CD4-positive, alpha-beta T cell treated with Interleukin-6 at 100 ng/mL for 8 hours (primary cell): ENCODE data around the gene DIAPH1.

Experiments used
- DNase-seq: peaks from one replicate; pipeline ENCODE4 v3.0.0-alpha.2; 2020; ENCODE audit warnings: mixed read lengths, low spot score

The DIAPH1 gene

GRCh38 chr5:141519605-141520565 is 98.9 kb downstream of the DIAPH1 start:
- DNase-seq = no peak

DNA sequence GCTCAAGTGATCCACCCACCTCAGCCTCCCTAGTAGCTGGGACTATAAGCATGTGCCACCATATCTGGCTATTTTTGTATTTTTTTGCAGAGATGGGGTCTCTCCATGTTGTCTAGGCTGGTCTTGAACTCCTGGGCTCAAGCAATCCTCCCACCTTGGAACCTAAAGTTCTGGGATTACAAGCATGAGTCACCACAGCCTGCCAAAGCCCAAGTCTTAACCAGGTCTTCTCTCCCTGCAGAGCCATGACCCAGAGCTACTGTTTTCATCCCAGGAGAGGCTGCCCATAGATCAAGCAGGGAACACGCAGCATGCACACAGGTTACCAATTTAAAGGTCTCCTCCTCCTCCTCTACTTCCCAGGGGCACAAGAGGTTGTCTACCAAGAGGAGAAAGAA is 100.2 kb downstream of the DIAPH1 start:
- no peak for DNase-seq

DNA sequence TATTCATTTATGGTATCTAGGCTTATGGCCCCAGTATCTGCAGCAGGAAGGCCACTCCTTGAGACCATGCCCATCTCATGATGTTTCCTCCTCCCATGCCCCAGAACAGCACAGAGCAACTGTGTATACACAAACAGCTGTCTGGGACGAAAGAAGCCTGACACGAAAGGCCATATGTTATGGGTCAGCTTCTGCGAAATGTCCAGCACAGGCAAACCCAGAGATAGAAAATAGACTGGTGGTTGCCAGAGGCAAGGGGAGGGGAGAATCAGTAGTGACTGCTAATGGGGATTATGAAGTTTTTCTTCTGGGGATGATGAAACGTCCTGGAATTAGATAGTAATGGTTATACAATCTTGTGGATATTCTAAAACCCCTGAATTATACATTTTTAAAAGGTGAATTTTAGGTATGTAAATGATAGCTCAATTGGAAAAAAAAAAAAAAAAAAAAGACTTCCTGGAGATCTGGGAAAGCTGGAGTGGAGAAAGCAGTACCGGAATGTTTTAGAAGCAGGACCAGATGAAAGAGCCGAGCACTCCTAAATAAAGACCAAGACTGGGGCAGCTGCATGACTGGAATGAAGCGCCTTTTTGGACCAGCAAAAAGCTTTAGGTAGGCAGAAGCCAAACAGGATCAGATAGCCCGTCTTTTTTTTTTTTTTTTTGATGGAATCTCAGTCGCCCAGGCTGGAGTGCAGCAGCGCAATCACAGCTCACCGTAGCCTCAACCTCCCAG is 100.8 kb downstream of the DIAPH1 start:
- no peak for DNase-seq

- DNase-seq = no peak
Observed at GRCh38 chr5:141517312-141517711, 101.5 kb downstream of the DIAPH1 start.

- DNase-seq = no peak
Observed at GRCh38 chr5:141516672-141517025, 102.2 kb downstream of the DIAPH1 start.

DNA sequence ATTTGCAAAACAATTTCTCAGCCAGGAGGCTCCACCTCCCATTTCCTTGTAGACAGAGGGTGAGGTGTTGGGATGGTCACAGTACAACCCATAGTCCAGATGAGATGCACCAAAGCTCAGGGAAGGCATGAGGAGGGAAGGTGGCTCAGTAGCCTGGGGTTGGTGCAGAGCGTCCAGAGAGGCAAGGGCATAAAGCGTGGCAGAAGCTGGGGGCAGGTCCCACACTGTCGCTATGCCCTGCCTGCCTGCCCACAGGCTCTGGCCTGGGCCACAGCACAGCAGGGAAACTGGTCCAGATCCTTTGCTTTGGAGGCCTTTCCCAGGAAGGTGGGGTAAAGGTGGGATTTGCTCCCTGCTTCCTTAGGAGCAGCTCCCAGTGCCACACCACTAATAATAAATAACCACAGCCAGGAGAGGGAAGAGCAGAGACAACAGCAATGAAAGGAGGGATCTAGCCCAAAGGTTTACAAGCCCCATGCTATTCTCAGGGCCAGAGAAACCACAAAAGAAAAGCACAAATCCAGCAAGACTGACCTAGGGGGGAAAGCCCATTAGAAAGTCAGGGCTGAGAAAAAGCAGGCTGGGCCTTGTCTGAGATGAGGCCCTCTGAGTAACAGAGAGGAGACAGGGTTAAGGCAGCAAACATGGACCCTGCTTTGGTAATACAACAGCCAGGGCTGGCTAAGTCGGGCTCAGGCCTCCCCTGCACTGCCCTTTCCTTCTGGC is 102.7 kb downstream of the DIAPH1 start:
- DNase-seq = no peak

DNA sequence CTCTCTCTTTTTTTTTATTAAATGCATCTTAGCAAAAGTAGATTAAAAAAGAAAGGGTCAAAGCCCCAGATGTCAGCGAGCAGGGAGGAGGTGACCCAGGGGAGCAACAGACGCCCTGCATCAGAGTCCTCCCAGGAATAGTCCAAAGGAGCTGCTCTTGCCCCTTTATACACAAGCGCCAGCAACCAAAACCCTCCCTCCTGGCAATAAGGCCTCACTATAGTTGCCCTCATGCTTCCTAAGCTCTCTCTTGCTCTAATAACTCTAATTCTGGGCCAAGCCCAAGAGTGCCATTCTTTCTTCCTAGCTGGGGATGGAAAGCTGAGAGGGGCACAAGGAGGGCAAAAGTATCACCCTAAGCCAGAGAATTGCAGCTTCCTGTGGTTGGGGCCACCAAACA is 103.7 kb downstream of the DIAPH1 start:
- DNase-seq = no peak

- no peak for DNase-seq
Observed at GRCh38 chr5:141514330-141515133, 104.3 kb downstream of the DIAPH1 start.

- DNase-seq = peak; percentile 25
Observed at GRCh38 chr5:141513627-141514329, 105.0 kb downstream of the DIAPH1 start.

DNA sequence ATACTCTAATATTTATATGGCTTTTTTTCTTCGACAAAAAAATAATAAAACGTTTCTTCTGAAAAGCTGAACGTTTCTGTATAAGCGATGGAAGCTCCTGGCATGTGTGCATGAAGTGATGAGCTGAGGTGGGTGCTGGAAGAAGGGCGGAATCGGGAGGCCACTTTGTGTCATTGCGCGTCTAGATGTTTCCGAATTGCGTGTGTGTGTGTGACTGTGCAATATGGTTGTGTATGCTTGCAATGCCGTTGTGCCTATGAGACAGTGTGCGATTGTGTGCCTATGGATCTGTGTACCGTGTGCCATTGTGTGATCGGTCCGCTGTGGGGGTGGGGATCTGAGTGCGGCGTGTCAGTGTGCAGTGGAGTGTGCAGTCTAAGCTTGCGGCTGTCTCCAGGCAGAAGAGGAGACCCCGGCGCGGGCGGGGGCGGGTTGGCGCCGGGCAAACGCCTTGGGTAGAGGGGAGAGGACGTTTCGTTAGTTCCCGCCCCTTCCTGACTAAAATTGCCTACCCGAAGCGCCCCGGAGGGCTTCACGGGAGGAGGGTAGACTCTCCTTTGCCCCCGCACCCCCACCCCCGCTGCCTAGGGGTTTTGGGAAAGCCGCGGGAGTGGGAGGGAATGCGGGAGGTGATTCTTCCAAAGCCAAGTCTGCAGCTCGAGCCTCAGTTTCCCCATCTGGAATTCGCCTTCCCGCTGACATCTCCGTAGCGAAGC is 105.7 kb downstream of the DIAPH1 start:
- peak; percentile 12 for DNase-seq

DNA sequence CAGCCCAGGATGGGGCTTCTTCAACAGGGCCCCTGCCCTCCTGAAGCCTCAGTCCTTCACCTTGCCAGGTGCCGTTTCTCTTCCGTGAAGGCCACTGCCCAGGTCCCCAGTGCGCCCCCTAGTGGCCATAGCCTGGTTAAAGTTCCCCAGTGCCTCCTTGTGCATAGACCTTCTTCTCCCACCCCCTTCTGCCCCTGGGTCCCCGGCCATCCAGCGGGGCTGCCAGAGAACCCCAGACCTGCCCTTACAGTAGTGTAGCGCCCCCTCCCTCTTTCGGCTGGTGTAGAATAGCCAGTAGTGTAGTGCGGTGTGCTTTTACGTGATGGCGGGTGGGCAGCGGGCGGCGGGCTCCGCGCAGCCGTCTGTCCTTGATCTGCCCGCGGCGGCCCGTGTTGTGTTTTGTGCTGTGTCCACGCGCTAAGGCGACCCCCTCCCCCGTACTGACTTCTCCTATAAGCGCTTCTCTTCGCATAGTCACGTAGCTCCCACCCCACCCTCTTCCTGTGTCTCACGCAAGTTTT is 106.3 kb downstream of the DIAPH1 start:
- peak; percentile 82 for DNase-seq

DNA sequence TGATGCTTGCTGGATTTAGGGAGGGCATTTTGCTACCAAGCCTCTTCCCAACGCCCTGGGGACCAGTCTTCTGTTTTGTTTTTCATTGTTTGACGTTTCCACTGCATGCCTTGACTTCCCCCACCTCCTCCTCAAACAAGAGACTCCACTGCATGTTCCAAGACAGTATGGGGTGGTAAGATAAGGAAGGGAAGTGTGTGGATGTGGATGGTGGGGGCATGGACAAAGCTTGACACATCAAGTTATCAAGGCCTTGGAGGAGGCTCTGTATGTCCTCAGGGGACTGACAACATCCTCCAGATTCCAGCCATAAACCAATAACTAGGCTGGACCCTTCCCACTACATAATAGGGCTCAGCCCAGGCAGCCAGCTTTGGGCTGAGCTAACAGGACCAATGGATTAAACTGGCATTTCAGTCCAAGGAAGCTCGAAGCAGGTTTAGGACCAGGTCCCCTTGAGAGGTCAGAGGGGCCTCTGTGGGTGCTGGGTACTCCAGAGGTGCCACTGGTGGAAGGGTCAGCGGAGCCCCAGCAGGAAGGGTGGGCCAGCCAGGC is 107.0 kb downstream of the DIAPH1 start:
- no peak for DNase-seq

- DNase-seq = no peak
Observed at GRCh38 chr5:141510850-141511601, 107.8 kb downstream of the DIAPH1 start.

GRCh38 chr5:141510160-141510559 is 108.6 kb downstream of the DIAPH1 start:
- no peak for DNase-seq

DNA sequence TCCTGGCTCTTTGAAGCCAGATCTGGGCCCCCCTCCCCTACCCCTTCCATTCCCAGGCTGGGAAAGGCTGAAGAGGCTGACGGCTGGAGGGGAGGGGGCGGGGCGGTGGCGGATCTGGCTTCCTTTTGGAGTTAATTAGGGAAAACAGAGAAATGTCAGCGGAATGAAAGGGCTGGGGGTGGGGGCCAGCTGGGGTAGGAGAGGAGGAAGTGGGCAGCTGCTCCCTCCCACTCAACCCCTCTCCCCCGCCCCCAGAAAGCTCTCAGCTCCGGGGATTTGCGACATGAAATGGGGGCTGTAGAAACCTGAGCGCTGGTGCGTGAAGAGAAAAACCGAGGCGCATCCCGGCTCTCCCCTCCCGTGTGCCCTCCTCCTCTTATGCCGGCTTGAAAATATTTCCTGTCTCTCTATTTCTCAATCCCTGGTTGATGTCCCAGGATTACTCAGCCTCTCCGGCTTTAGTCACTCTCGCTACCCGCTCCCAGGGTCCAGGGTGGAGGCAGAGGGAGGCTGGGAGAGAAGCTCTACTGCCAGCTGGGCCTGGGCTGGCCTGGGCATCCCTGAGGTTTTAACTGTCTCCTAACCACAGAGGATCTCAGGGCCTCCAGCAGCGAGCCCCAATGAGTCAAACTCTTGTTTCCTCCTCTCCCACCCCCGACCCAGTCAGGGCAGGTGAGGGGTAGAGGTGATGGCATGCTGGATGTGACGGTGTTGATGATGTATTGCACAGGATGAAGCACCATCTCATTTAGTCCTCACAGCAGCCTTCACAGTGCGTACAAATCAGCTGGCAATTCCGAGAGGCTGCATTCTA is 109.8 kb downstream of the DIAPH1 start:
- no peak for DNase-seq

DNA sequence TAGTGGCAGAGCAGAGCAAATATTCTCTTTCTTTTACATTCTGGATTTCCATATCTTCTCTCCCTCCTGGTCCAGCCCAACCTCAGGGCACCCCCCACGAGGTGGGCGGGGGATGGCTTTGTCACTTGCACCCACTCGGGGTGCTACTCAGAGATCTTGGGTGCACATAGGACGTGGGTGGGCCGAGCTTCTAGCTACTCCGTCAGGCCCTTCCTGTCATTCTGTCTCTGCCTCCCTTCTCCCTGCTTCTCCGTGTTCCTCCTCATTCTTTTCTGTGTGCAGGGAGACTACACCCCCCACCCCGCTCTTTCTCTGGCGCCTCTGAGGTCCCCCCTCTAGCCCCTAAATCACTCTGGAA is 110.4 kb downstream of the DIAPH1 start:
- DNase-seq = no peak

GRCh38 chr5:141507387-141508091 is 111.3 kb downstream of the DIAPH1 start:
- no peak for DNase-seq
